Naive B cell (primary cell): ENCODE measurements around the gene TCP11X1. TPM values are rescaled to one million over a fixed set of nuclear protein-coding genes. Genes with fewer than 3 reads are reported as not detected.
"Not testable (repeated sequence)": the region's sequence is repeated elsewhere in the genome, so short reads cannot be mapped to it uniquely, and the experiment has no call there.

ENCODE experiments used
- ATAC-seq, 2 donors: fragments of 150-1000 bp; cut with Tn5 transposase; 2 replicates each; pipeline ENCODE4 v1.10.0; 2021; ENCODE audit warnings: low read depth in 2 of 2, mild to moderate bottlenecking in 2 of 2, moderate library complexity in 2 of 2
- DNase-seq: peaks from one replicate; pipeline ENCODE4 v3.0.0; 2022
- H3K27ac Mint-ChIP-seq, 6 donors: one replicate each; pipeline ENCODE4 v1.8.0; 2020 to 2022; ENCODE audit warnings: mild to moderate bottlenecking in 6 of 6, mixed read lengths in 6 of 6, moderate library complexity in 5 of 6, inconsistent platforms in 2 of 6
- H3K27me3 Mint-ChIP-seq, 3 donors: one replicate each; pipeline ENCODE4 v1.8.0; 2021 to 2022; ENCODE audit warnings: mixed read lengths in 3 of 3, mild to moderate bottlenecking in 1 of 3
- H3K36me3 Mint-ChIP-seq, 2 donors: one replicate each; pipeline ENCODE4 v1.8.0; 2020 to 2022; ENCODE audit warnings: mixed read lengths in 2 of 2, inconsistent platforms in 1 of 2, mild to moderate bottlenecking in 1 of 2
- H3K4me1 Mint-ChIP-seq, 3 donors: one replicate each; pipeline ENCODE4 v1.8.0; 2020 to 2022; ENCODE audit warnings: mixed read lengths in 3 of 3, inconsistent platforms in 1 of 3, mild to moderate bottlenecking in 1 of 3, moderate library complexity in 1 of 3
- H3K4me3 Mint-ChIP-seq, 8 donors: one replicate each; pipeline ENCODE4 v1.8.0; 2020 to 2022; ENCODE audit warnings: mild to moderate bottlenecking in 8 of 8, mixed read lengths in 8 of 8, moderate library complexity in 8 of 8, inconsistent platforms in 2 of 8
- H3K9me3 Mint-ChIP-seq, 7 donors: one replicate each; pipeline ENCODE4 v1.8.0; 2020 to 2022; ENCODE audit warnings: mixed read lengths in 7 of 7, mild to moderate bottlenecking in 5 of 7, inconsistent platforms in 2 of 7, moderate library complexity in 1 of 7
- polyA plus RNA-seq, 6 donors: library from polyadenylated mRNA; unstranded; fragments of 300-500 nt; fragmentation: Illumina TruSeq; gene quantifications; one replicate each; pipeline ENCODE4 v1.2.3, GENCODE V29; 2021; ENCODE audit warnings: low read depth in 6 of 6

Gene TCP11X1
- not detected for polyA plus RNA-seq

DNA sequence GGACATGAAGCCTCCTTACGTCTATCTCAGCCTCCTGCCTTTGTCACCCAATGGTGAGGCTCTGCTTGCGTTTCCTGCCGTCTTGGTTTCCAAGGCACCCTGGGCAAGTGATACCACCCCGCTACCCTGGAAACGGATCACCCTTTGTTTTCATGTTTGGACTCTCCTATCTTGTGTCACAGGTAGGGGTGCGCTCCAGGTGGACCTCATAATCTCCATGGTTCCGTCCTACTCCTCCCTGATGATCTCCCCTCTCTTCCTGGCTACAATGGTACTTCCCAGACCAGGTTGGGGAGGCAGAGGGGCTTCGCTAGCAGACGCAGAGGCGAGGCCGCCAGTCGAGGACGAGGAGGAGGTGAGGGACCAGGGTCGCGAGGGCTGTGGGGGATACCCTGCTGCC lies at the start of gene TCP11X1:
Gene TCP11X1, plus strand, starts transcription at position 316 of the 400 bp plus-strand sequence.
- not testable (repeated sequence) for H3K27ac Mint-ChIP-seq, H3K9me3 Mint-ChIP-seq, ATAC-seq, H3K4me1 Mint-ChIP-seq, DNase-seq, H3K4me3 Mint-ChIP-seq, H3K36me3 Mint-ChIP-seq, H3K27me3 Mint-ChIP-seq

DNA sequence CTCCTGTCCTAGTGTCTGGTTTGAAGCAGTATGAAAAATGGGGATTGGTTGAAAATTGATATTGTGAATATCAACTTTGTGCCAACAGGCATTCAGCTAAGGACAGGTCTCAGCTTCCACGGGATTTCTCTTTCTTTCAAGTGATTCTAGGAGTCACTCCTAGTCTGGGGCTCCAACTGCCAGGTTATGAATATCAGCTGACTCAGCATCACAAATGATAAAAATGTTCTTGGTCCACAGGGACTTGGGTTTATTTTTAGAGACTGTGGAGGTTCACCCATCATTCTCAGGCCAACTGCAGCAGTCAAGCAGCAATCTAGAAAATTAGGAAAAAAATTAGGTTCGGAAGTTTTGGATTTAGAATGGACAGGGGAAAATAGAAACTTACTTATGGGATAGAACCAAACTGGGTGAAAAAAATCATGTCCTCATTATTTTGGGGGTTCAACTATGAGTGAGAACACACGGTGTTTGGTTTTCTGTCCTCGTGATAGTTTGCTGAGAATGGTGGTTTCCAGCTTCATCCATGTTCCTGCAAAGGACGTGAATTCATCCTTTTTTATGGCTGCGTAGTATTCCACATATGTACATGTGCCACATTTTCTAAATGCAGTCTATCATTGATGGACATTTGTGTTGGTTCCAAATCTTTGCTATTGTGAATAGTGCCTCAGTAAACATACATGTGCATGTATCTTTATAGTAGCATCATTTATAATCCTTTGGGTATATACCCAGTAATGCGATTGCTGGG lies 29.0 kb upstream of the TCP11X1 start:
- no peak overlapping the region for H3K27ac Mint-ChIP-seq
- H3K36me3 Mint-ChIP-seq = no peaks in the 10 kb centered on the region
- ATAC-seq (no peak), DNase-seq (no peak)
- no peaks in the 10 kb centered on the region for H3K27me3 Mint-ChIP-seq
- peaks cover 6 to 43% (median 22%) of the 10 kb centered on the region in 7 donors for H3K9me3 Mint-ChIP-seq
- H3K4me3 Mint-ChIP-seq = no peak overlapping the region
- H3K4me1 Mint-ChIP-seq = no peaks in the 10 kb centered on the region

DNA sequence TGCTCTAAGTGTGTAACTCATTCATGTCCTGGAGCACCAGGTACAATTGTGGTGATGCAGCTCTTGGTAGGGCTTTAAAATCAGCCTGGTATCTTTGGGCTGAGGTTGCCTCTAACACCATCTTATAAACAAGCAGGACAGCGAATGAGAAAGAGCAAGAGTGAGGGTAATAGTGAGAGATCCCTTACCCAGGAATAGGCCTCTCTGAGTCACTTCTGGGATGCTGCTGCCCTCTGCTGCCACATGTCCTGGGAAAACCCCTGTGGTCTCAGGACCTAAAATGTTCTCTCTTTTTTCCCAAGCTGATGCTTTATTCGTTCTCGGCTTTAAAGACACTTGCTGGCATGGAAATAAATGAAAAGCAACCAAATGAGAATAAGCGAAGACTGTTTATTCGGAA lies 7.2 kb upstream of the TCP11X1 start:
- DNase-seq, H3K4me1 Mint-ChIP-seq, H3K27me3 Mint-ChIP-seq, ATAC-seq, H3K9me3 Mint-ChIP-seq, H3K27ac Mint-ChIP-seq, H3K4me3 Mint-ChIP-seq, H3K36me3 Mint-ChIP-seq: not testable (repeated sequence)

DNA sequence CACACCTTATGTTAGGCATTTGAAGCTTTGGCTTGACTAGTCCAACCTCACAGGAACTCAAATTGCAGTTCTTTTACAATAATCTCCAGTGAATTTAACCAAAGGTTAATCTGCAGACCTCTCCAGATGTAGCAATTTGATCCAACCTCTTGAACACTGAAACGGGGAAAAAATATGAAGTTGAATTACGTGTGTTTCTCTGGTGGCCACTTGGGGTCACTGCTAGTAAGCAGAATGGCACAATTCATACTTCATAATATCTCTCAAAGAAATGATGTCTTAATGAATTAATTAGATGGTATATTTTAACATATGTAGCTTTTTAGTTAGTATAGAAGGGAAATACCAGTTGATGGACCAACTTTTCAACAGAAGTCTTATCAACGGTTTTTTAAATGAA lies 1.4 kb downstream of the TCP11X1 start:
- not testable (repeated sequence) for H3K27me3 Mint-ChIP-seq, H3K27ac Mint-ChIP-seq, H3K4me1 Mint-ChIP-seq, DNase-seq, H3K36me3 Mint-ChIP-seq, H3K9me3 Mint-ChIP-seq, ATAC-seq, H3K4me3 Mint-ChIP-seq

DNA sequence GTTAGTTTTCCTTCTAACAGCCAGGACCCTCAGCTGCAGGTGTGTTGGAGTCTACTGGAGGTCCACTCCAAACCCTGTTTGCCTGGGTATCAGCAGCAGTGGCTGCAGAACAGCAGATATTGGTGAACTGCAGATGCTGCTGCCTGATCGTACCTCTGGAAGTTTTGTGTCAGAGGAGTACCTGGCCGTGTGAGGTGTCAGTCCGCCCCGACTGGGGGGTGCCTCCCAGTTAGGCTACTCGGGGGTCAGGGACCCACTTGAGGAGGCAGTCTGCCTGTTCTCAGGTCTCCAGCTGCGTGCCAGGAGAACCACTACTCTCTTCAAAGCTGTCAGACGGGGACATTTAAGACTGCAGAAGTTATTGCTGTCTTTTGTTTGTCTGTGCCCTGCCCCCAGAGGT lies 20.6 kb downstream of the TCP11X1 start:
- not testable (repeated sequence) for DNase-seq, H3K4me3 Mint-ChIP-seq, H3K4me1 Mint-ChIP-seq, H3K36me3 Mint-ChIP-seq, H3K27ac Mint-ChIP-seq, H3K27me3 Mint-ChIP-seq, ATAC-seq, H3K9me3 Mint-ChIP-seq

DNA sequence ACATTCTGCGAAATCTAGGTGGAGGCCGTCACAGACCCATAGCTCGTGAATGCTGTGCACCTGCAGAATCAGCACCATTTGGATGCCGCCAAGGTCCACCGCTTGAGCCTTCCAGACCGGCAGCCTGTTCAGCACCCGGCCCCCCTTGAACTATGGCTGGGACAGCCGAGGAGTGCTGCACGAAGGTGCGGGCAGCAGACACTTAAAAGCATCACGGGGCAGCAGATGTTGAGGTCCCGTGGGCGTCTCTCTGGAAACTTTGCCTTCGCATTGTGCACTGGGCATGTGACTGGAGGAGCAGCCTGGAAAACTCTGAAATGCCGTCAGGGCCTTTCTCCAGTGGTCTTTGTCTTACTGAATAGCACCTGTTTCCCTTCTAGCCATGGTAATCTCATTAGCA lies 25.2 kb downstream of the TCP11X1 start:
- not testable (repeated sequence) for H3K36me3 Mint-ChIP-seq, H3K4me1 Mint-ChIP-seq, H3K27ac Mint-ChIP-seq, H3K27me3 Mint-ChIP-seq, ATAC-seq, H3K9me3 Mint-ChIP-seq, DNase-seq, H3K4me3 Mint-ChIP-seq

DNA sequence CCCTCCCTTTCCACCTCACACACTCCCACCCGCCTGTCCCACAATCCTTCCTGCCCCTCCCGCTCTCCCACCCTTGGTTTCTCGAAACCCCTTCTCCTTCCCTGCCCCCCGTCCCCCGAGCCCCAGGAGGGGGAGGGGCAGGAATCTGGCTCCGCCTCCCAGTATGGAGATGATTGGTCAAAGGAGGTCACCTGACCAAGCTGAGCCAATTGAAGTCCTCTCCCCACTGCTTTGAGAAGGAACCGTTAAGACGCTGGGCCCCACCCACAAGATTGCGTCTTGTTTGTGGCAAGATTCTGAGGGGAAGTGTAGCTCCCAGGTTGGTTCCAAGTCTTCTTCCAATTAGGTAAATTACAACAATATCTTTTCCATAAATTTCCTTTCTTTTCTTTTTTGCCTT lies 31.8 kb downstream of the TCP11X1 start, which contains the start of gene NXF2:
Gene NXF2, plus strand, starts transcription at position 275 of the 400 bp plus-strand sequence. CDS start 59,912 bp downstream, outside the sequence.
- H3K27ac Mint-ChIP-seq, H3K27me3 Mint-ChIP-seq, H3K4me3 Mint-ChIP-seq, ATAC-seq, H3K4me1 Mint-ChIP-seq, H3K9me3 Mint-ChIP-seq, H3K36me3 Mint-ChIP-seq, DNase-seq: not testable (repeated sequence)

DNA sequence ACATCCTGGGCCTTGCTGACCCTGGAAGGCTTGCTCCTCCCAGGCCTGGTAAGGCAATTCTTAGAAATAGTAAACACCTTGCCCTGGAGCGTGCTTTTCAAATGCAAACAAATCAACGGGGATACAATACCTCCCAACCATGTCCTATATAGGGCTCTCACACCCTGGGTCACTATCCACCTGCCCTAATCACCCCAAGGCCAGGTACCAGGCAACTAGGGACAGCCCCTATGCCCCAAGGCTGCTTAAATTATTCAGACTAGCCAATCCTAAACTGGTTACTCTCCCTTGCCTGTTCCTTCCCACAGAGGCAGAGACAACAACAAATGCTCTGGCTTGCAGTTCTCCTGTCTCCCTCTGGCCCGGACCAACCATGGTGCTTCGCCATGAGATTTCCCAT lies 57.1 kb downstream of the TCP11X1 start:
- not testable (repeated sequence) for DNase-seq, H3K27ac Mint-ChIP-seq, ATAC-seq, H3K4me3 Mint-ChIP-seq, H3K27me3 Mint-ChIP-seq, H3K36me3 Mint-ChIP-seq, H3K4me1 Mint-ChIP-seq, H3K9me3 Mint-ChIP-seq

Other genes starting within 250 kb of the TCP11X1 start
- not detected for gene TCEAL2, start 89.6 kb upstream of the TCP11X1 start, polyA plus RNA-seq
- not detected for gene TCEAL6, start 72.8 kb upstream of the TCP11X1 start, polyA plus RNA-seq
- 1 to 10 TPM in 1 of 6 donors, under 1 TPM in 2, not detected in 3; 0.52 to 1.8 (median 0.96) TPM for gene BEX5, start 59.3 kb upstream of the TCP11X1 start, polyA plus RNA-seq
- not detected for gene NXF2, start 31.9 kb downstream of the TCP11X1 start, polyA plus RNA-seq
- not detected for gene NXF2B, start 224.7 kb downstream of the TCP11X1 start, polyA plus RNA-seq